Thymus (tissue), 11 donors: Measurements from ENCODE around the gene OTOS. TPM values are rescaled to one million over a fixed set of nuclear protein-coding genes. Genes with fewer than 3 reads are reported as not detected.

Experiments used
- DNase-seq, 9 donors: peaks; one replicate each; pipeline ENCODE4 v3.0.0-alpha.2; 2013; ENCODE audit warnings: low spot score in 9 of 9, low read depth in 6 of 9, missing footprints in 1 of 9
- H3K27ac ChIP-seq, 2 donors: one replicate each; pipeline ENCODE4 v1.5.1; 2013; ENCODE audit warnings: control low read depth in 1 of 2, low read depth in 1 of 2, low read length in 1 of 2, mild to moderate bottlenecking in 1 of 2, moderate library complexity in 1 of 2
- H3K27me3 ChIP-seq, 2 donors: one replicate each; pipeline ENCODE4 v1.5.1; 2013; ENCODE audit warnings: low read length in 1 of 2; ENCODE audit not compliant: control insufficient read depth in 2 of 2, insufficient read depth in 1 of 2
- H3K36me3 ChIP-seq, 2 donors: one replicate each; pipeline ENCODE4 v1.5.1; 2013; ENCODE audit warnings: low read length in 1 of 2, mild to moderate bottlenecking in 1 of 2, moderate library complexity in 1 of 2; ENCODE audit not compliant: control insufficient read depth in 2 of 2, insufficient read depth in 2 of 2
- H3K4me1 ChIP-seq, 2 donors: one replicate each; pipeline ENCODE4 v1.5.1; 2013; ENCODE audit warnings: low read length in 2 of 2; ENCODE audit not compliant: control insufficient read depth in 2 of 2, insufficient read depth in 2 of 2
- H3K4me3 ChIP-seq, 2 donors: one replicate each; pipeline ENCODE4 v1.5.1; 2013; ENCODE audit warnings: low read length in 2 of 2, control low read depth in 1 of 2, mild to moderate bottlenecking in 1 of 2
- H3K9me3 ChIP-seq, 2 donors: one replicate each; pipeline ENCODE4 v1.5.1; 2013; ENCODE audit warnings: low read length in 1 of 2, mild to moderate bottlenecking in 1 of 2; ENCODE audit not compliant: control insufficient read depth in 2 of 2, insufficient read depth in 1 of 2
- WGBS: extraction: QIAGEN DNeasy Blood & Tissue Kit; methylation state at CpG from one replicate; pipeline ENCODE4 v1.1.7; 2013; 5-methylcytosine and 5-hydroxymethylcytosine counted together
- polyA plus RNA-seq: library from polyadenylated mRNA; stranded (reverse); fragments of 200-250 nt; gene quantifications from one replicate; pipeline ENCODE4 v1.2.3, GENCODE V29; 2013
- total RNA-seq: library from RNA; stranded (reverse); fragments of 120-200 nt; gene quantifications from one replicate; pipeline ENCODE4 v1.2.4, GENCODE V29; 2013
- donor health status: healthy.

Gene OTOS
- total and polyA plus RNA-seq, 2 donors = 0.38 to 2.4 TPM

DNA sequence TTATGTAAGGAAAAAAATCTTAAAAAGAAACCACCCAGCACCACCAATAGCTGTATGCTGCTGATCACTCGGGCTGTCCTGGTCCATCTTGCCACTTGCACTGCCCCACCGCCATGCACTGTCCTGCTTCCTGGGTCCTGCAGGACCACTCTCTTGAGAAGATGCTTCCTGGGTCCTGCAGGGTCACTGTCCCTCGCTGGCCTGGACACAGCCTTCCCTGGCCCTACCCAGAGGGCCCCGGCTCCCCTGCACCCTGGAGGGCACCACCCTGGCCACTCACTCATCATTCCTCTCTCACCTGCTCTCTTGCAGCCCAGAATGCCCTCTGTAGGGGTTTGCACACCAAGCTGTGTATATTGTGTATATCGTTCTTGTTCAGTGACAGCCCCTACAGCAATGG, 2.4 kb upstream of the OTOS start:
- H3K27ac ChIP-seq = no peak overlapping the region
- WGBS = 92% methylated on average over 5 of the region's 5 CpGs
- peaks cover 0 to 4% of the 10 kb centered on the region in 2 donors for H3K9me3 ChIP-seq
- no peaks in the 10 kb centered on the region for H3K36me3 ChIP-seq
- H3K27me3 ChIP-seq = peaks cover 5 to 59% of the 10 kb centered on the region in 2 donors
- no peak for DNase-seq
- no peak overlapping the region for H3K4me3 ChIP-seq
- H3K4me1 ChIP-seq = no peaks in the 10 kb centered on the region

DNA sequence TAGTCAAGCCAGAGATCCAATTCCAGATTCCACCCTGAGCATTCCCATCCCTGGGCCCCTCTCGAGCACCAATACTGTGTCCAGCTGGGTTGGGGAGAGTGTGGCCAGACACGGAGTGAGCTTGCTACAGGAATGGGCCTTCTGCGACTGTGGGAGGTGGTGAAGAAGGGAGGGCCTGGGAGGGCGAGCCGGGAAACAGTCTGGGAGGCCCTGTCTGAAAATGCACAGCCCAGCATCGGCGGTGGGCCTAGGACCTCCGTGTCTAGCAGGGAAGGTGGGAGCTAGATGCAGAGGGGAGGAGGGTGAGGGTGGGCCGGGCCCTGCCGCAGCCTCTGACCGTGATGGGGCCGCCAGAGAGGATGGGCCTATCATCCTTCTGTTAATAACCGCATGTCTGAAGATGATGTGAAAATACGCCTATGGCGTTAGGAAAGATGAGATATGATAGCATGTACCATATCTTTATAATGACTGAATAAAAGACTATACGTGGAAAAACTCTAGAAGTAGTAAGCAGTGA, 1.9 kb upstream of the OTOS start:
- Histone ChIP-seq H3K27ac (no peak overlapping the region), H3K27me3 (peaks cover 5 to 65% of the 10 kb centered on the region in 2 donors), H3K36me3 (no peaks in the 10 kb centered on the region), H3K4me1 (no peaks in the 10 kb centered on the region), H3K4me3 (no peak overlapping the region), H3K9me3 (peaks cover 0 to 4% of the 10 kb centered on the region in 2 donors)
- WGBS = 92% methylated on average over 16 of the region's 16 CpGs
- no peak for DNase-seq

DNA sequence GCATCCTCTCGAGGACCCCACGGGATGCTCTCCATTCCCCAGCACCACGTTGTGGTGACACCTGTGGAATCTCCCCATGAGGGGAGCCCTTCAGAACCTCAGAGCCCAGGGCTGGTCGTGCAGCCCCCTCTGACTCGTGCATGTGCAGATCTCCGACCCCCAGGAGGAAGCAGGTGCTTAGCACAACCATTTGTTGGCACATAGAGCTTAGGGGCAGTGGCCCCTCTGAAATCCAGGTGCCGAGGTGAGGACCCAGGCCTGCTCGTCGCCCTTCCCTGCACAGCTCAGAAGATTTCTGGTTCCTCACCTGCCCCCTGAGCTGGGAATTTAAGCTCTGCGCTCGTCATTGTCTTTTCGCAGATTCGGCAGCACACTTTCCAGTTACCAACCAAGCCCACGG, 1.3 kb upstream of the OTOS start:
- Histone ChIP-seq H3K27me3 (peaks cover 5 to 71% of the 10 kb centered on the region in 2 donors), H3K36me3 (no peaks in the 10 kb centered on the region), H3K4me1 (peaks cover 0 to 2% of the 10 kb centered on the region in 2 donors), H3K4me3 (no peak overlapping the region), H3K9me3 (peaks cover 0 to 4% of the 10 kb centered on the region in 2 donors), H3K27ac (no peak overlapping the region)
- 82% methylated on average over 14 of the region's 14 CpGs for WGBS
- no peak for DNase-seq

DNA sequence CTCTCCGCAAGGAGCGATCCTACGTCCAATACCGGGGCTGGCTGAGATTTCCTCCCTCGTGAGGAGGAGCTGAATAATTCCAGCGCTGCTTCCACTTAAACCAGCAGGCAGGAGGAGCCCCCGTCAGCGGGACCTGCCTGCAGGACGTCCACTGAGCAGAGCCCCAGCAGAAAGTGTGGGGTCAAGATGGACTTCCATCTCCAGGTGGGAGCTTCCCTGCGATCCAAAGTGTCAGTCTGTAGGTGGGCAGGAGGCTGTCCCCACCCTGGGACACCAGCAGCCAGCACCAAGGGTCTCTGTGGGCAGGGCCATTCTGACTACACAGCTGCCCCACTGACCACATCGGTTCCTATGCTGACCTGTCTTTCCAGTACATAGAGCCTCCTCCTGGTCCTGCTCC, 462 bp upstream of the OTOS start:
- no peak for DNase-seq
- 83% methylated on average over 11 of the region's 11 CpGs for WGBS
- H3K4me1 ChIP-seq = peaks cover 0 to 6% of the 10 kb centered on the region in 2 donors

DNA sequence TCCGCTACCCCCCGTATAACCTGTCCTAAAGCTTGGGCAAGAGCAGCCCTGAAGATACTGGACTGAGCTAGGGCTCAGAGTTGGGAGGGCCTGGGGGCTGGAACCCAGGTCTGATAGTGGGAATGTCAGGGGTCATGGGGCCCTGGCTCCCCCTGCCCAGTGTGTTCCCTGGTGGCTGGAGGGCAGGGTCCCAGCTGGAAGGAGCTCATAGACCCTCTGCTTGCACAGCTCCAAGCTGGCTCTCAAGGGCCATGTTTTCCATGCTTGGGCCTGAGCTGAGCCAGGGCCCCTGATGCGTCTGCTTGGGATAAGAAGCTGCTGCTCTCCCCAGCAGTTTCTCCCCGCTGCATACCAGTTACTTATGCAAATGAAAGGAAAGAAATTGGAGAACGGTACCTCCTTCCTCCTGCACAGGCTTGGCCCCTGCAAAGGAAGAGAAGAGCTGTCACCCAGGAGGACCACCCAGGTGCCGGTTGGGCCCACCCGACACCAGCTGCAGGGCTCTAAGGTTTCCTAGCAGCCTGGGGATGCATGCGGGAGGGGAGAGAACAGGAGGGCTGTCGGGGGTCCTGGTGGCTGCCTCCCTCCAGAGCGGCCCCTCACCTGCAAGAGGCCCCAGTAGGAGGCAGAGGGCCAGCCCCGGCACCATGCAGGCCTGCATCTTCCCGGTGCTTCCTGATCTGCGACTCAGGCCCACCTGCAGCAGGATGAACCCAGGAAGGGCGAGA, 628 bp downstream of the OTOS start:
- peaks cover 6 to 12% of the 10 kb centered on the region in 2 donors for H3K4me1 ChIP-seq
- no peak for DNase-seq
- WGBS = 80% methylated on average over 14 of the region's 14 CpGs
- no peaks in the 10 kb centered on the region for H3K36me3 ChIP-seq
- H3K27me3 ChIP-seq = peaks cover 5 to 74% of the 10 kb centered on the region in 2 donors
- no peak overlapping the region for H3K27ac ChIP-seq
- peaks cover 0 to 4% of the 10 kb centered on the region in 2 donors for H3K9me3 ChIP-seq
- no peak overlapping the region for H3K4me3 ChIP-seq

More for the DNA sequence above, 462 bp upstream of the OTOS start:
- H3K9me3 ChIP-seq = peaks cover 0 to 4% of the 10 kb centered on the region in 2 donors
- H3K27ac ChIP-seq = no peak overlapping the region
- no peak overlapping the region for H3K4me3 ChIP-seq
- no peaks in the 10 kb centered on the region for H3K36me3 ChIP-seq
- peaks cover 5 to 74% of the 10 kb centered on the region in 2 donors for H3K27me3 ChIP-seq

DNA sequence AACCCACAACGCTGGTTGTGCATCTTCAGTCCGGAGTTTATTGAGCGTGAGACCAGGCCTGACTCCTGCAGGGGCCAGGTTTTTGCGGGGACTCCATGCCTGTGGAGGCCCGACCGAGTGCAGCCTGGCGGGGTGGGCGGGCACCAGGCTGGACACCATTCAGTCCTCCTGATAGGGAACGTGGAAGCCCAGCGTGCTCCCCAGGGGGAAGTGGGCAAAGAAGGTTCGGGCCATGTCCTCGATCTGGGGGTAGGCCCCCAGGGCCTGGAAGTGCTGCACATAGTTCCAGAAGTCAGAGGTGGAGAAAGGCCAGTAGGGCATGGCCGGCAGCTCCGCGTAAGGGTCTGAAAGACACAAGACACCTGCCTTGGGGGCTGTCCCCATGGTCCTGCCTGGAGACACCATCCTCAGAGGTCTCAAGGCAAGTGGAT, 1.4 kb downstream of the OTOS start:
- Histone ChIP-seq H3K36me3 (no peaks in the 10 kb centered on the region), H3K9me3 (peaks cover 0 to 4% of the 10 kb centered on the region in 2 donors), H3K4me3 (no peak overlapping the region), H3K27ac (no peak overlapping the region), H3K4me1 (peaks cover 9 to 14% of the 10 kb centered on the region in 2 donors), H3K27me3 (peaks cover 5 to 69% of the 10 kb centered on the region in 2 donors)
- 94% methylated on average over 15 of the region's 15 CpGs for WGBS
- DNase-seq = no peak

DNA sequence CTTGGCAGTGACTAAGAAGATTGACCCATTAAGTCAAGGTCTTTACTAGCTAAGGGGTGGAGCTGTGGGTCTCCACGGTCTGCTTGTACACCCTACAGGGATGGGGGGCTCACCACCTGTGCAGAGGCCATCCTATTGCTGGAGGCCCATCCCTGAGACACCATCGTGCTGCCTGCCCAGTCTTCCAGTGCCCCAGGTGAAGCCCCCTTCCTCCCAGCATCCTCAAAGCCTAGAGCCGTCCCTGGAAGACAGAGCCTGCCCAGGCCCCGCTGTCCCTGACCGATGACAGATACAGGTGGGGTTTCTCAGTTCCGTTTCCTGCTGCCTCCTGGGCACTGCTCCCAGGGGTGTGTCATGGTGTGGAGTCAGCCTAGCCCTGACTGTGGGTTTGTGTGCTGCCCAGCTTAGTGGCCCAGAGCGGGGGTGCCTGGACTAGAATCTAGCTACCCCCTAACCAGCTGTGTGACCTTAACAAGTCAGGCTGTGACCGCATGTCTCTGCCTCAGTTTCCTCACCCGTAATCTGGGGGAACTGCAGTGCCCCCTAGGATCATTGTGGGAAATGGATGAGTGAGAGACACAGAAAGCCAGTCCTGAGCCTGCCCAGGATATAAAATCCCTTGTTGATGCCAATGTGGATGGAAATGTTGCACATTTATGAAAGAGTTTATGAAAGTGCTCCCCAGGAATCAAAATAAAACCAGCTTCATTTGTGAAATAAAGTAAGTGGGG, 2.0 kb downstream of the OTOS start:
- DNase-seq = no peak
- Histone ChIP-seq H3K36me3 (peaks cover 0 to 3% of the 10 kb centered on the region in 2 donors), H3K9me3 (peaks cover 0 to 4% of the 10 kb centered on the region in 2 donors), H3K27ac (no peak overlapping the region), H3K4me1 (peaks cover 9 to 14% of the 10 kb centered on the region in 2 donors), H3K4me3 (no peak overlapping the region), H3K27me3 (peaks cover 5 to 64% of the 10 kb centered on the region in 2 donors)
- 90% methylated on average over 9 of the region's 9 CpGs for WGBS

DNA sequence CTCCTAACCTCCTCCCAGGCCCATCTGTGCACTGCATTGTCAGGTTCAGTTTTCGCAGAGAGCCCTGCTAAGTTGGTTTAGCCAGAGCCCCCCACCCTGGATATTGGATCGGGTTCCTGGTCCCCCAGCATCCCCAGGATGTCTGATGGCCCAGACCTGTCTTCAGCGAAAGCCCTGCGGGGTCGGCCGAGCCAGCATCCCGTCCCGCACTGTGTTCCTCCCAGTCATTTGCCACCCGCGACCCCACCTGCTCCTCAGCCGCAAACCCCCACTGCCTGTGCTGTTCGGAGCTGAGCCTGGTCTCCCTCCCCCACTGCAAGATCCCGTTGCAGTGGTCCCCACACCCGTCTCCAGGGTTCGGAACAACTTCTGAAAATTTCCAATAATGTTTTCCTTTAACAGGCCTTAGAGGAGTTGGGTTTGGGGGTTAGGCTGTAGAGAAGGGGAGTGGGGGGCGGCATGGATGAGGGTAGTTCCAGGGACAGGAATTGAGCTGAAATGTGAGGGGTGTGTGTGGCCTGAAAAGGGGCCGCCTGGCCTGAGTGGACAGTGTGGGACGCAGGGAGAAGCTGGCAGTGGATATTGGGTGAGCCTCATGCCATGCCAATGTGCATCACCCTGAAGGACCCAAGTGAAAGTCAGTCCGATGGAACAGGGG, 2.7 kb downstream of the OTOS start:
- Histone ChIP-seq H3K4me1 (peaks cover 9 to 14% of the 10 kb centered on the region in 2 donors), H3K27me3 (peaks cover 3 to 61% of the 10 kb centered on the region in 2 donors), H3K9me3 (peaks cover 0 to 4% of the 10 kb centered on the region in 2 donors), H3K4me3 (no peak overlapping the region), H3K36me3 (peaks cover 3 to 10% of the 10 kb centered on the region in 2 donors), H3K27ac (no peak overlapping the region)
- DNase-seq = no peak
- WGBS = 94% methylated on average over 19 of the region's 19 CpGs
